Suprapubic skin (tissue), 4 donors: Measurements from ENCODE around the gene LSP1. TPM values are rescaled to one million over a fixed set of nuclear protein-coding genes. Genes with fewer than 3 reads are reported as not detected.

Source experiments
- DNase-seq, 2 donors: peaks; one replicate each; pipeline ENCODE4 v3.0.0-alpha.2; 2019; ENCODE audit warnings: low spot score in 2 of 2
- H3K27ac ChIP-seq: fragments of 200-600 bp; sonication (generic); one replicate; pipeline ENCODE4 v1.5.1; 2019
- H3K27me3 ChIP-seq: fragments of 200-600 bp; sonication (generic); one replicate; pipeline ENCODE4 v1.5.1; 2019
- H3K36me3 ChIP-seq: fragments of 200-600 bp; sonication (generic); one replicate; pipeline ENCODE4 v1.5.1; 2019
- H3K4me1 ChIP-seq: fragments of 200-600 bp; sonication (generic); one replicate; pipeline ENCODE4 v1.5.1; 2019
- H3K4me3 ChIP-seq: fragments of 200-600 bp; sonication (generic); one replicate; pipeline ENCODE4 v1.5.1; 2019; ENCODE audit warnings: mild to moderate bottlenecking
- H3K9me3 ChIP-seq: fragments of 200-600 bp; sonication (generic); one replicate; pipeline ENCODE4 v1.5.1; 2019
- EP300 ChIP-seq: sonication (generic); formaldehyde crosslinking; IDR thresholded peaks from one replicate; pipeline ENCODE4 v1.6.1; 2017; ENCODE audit warnings: antibody characterized with exemption
- POLR2A ChIP-seq, 2 donors: fragments of 450-650 bp; IDR thresholded peaks; one replicate each; pipeline ENCODE4 v1.6.1; 2017; ENCODE audit warnings: antibody characterized with exemption in 2 of 2, mild to moderate bottlenecking in 2 of 2, moderate library complexity in 2 of 2
- POLR2AphosphoS5 ChIP-seq, 3 donors: sonication (generic); formaldehyde crosslinking; IDR thresholded peaks; one replicate each; pipeline ENCODE4 v1.6.1; 2017; ENCODE audit warnings: antibody characterized with exemption in 3 of 3
- WGBS: methylation state at CpG from one replicate; pipeline ENCODE4 v1.1.5; 2018; 5-methylcytosine and 5-hydroxymethylcytosine counted together
- total RNA-seq, 4 donors: library from RNA; depleted of rRNA; stranded (reverse); fragments of >200 nt; gene quantifications; one replicate each; pipeline ENCODE4 v1.1.0, GENCODE V29; 2016
- TF ChIP-seq, protein P1 (sequence below), 2 donors: fragments of 200-600 bp in 1 of 2; fragments of 450-650 bp in 1 of 2; sonication (generic) in 1 of 2; IDR thresholded peaks; one replicate each; pipeline ENCODE4 v1.5.1; 2016 to 2019; ENCODE audit warnings: antibody characterized with exemption in 2 of 2, mild to moderate bottlenecking in 1 of 2, moderate library complexity in 1 of 2

LSP1 gene
- total RNA-seq, 4 donors from 2014 or later, result 70.4 to 134 (median 107) TPM

DNA sequence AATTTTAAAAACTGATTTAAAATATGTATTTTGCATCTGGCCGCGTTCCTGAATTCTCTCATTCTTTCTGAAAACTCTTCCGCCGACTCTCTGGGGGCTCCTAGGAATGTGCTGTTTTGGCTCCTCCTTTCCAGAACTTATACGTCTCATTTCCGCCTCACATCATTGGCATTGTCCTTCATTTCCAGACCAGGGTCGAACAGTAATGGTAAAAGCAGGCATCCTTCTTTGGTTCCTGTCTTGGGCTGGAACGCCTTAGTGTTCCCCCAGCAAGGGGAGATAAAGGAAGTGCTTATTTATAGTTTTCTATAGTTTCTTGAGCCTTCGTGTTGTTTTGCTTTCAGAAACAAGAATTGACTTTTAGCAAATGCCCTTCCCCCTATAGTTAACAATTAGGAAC is 55.7 kb downstream of the LSP1 start:
- Histone ChIP-seq H3K36me3 (no peaks in the 10 kb centered on the region), H3K4me1 (peaks cover 5% of the 10 kb centered on the region), H3K9me3 (no peaks in the 10 kb centered on the region), H3K4me3 (no peak overlapping the region), H3K27ac (no peak overlapping the region), H3K27me3 (no peaks in the 10 kb centered on the region)
- WGBS, result 38% methylated on average over 9 of the region's 9 CpGs
- no peak for DNase-seq
- TF ChIP-seq, protein P1, sequence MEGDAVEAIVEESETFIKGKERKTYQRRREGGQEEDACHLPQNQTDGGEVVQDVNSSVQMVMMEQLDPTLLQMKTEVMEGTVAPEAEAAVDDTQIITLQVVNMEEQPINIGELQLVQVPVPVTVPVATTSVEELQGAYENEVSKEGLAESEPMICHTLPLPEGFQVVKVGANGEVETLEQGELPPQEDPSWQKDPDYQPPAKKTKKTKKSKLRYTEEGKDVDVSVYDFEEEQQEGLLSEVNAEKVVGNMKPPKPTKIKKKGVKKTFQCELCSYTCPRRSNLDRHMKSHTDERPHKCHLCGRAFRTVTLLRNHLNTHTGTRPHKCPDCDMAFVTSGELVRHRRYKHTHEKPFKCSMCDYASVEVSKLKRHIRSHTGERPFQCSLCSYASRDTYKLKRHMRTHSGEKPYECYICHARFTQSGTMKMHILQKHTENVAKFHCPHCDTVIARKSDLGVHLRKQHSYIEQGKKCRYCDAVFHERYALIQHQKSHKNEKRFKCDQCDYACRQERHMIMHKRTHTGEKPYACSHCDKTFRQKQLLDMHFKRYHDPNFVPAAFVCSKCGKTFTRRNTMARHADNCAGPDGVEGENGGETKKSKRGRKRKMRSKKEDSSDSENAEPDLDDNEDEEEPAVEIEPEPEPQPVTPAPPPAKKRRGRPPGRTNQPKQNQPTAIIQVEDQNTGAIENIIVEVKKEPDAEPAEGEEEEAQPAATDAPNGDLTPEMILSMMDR (IDR thresholded peaks at IDR 0.05), result no peak
- TF ChIP-seq EP300 (no peak), POLR2AphosphoS5 (IDR thresholded peaks at IDR 0.05) (no peak), POLR2A (IDR thresholded peaks at IDR 0.05) (no peak)

DNA sequence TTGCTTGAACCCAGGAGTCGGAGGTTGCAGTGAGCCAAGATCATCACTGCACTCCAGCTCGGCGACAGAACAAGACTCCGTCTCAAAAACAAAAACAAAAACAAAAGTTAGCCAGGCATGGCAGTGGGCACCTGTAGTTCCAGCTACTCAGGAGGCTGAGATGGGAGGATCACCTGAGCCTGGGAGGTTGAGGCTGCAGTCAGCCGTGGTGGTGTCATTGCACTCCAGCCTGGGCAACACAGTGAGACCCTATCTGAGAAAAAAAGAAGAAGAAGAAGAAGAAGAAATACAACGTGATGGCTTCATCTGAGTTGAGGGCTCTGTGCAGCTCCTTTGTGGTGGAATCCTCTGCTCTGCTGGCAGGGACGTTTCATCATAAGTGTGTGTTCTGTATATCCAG is 56.6 kb downstream of the LSP1 start:
- Histone ChIP-seq H3K36me3 (no peaks in the 10 kb centered on the region), H3K27ac (no peak overlapping the region), H3K4me1 (peaks cover 5% of the 10 kb centered on the region), H3K4me3 (no peak overlapping the region), H3K9me3 (no peaks in the 10 kb centered on the region), H3K27me3 (no peaks in the 10 kb centered on the region)
- DNase-seq, result no peak
- TF ChIP-seq, protein P1 (IDR thresholded peaks at IDR 0.05), result no peak
- TF ChIP-seq POLR2A (IDR thresholded peaks at IDR 0.05) (no peak), POLR2AphosphoS5 (IDR thresholded peaks at IDR 0.05) (no peak)
- WGBS, result 91% methylated on average over 7 of the region's 7 CpGs

DNA sequence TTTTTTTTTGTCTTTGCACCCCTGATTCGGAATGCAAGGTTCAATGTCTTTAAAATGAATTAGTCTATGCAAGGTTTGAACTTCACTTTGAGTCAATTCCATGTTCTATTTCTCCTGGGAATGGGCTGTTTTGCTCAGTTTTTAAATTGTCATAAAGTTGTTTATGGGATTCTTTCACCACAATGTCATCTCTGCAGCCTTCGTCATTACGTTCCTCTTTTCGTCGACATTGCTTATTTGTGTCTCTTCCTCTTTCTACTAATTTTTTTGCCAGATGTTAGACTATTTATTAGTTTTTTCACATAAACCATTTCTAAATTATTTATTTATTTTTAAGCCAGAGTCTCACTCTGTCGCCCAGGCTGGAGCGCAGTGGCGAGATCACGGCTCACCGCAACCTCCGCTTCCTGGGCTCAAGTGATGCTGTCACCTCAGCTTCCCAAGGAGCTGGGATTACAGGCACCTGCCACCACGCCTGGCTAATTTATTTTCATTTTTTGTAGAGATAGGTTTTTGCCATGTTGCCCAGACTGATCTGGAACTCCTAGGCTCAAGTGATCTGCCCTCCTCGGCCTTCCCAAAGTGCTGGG is 59.5 kb downstream of the LSP1 start:
- no peak for DNase-seq
- Histone ChIP-seq H3K27ac (no peak overlapping the region), H3K4me3 (no peak overlapping the region), H3K27me3 (no peaks in the 10 kb centered on the region), H3K9me3 (no peaks in the 10 kb centered on the region), H3K36me3 (no peaks in the 10 kb centered on the region), H3K4me1 (peaks cover 18% of the 10 kb centered on the region)
- 83% methylated on average over 13 of the region's 13 CpGs for WGBS
- TF ChIP-seq EP300 (no peak), POLR2AphosphoS5 (IDR thresholded peaks at IDR 0.05) (no peak), POLR2A (IDR thresholded peaks at IDR 0.05) (no peak)
- TF ChIP-seq, protein P1 (IDR thresholded peaks at IDR 0.05), result no peak

DNA sequence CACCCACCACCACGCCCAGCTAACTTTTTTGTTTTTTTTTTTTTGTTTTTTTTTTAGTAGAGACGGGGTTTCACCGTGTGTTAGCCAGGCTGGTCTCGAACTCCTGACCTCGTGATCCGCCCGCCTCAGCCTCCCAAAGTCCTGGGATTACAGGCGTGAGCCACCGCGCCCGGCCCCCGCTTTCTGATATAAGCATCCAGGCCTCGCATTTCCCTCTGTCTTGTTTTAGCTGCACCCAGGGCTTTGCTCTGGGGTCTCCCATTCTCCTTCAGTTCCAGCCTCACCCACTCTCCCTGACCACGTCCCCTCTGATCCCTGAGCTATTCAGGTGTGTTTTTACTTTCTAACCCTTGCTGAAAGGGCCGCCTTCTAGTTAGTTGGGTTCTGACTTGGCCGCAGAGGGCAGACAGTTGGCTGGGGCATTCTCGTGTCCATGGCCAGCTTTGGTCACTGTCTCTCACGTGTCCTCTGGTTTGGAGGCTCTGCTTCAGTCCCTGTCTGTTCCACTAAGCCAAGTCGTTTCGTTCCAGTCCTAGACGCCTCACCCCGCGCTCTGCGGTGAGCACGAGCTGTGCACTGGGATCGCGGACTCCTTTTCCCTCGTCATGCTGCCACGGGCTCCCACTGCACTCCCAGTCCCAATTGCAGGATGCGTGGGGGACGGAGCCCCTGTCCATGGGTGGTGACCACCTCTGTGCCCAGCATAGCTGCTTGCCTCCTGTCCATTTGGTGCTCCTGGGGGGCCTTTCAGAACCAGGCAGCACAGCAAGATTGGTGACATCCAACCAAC is 60.6 kb downstream of the LSP1 start:
- WGBS, result 90% methylated on average over 31 of the region's 31 CpGs
- no peak for DNase-seq

DNA sequence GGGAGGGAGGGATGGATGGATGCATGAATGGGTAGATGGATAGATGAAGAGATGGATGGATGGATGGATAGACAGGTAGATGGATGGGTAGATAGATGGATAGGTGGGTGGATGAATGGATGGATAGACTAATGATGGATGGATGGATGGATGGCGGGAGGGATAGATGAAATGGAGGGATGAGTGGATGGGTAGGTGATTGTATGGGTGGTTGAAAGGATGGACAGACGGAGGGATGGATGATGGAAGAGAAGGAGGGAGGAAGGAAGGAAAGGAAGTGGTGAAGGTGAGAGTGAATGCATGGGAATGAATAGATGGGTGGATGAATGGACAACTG is 62.9 kb downstream of the LSP1 start:
- 94% methylated on average over 2 of the region's 2 CpGs for WGBS
- Histone ChIP-seq H3K36me3 (no peaks in the 10 kb centered on the region), H3K4me1 (peaks cover 33% of the 10 kb centered on the region), H3K4me3 (no peak overlapping the region), H3K9me3 (no peaks in the 10 kb centered on the region), H3K27me3 (no peaks in the 10 kb centered on the region), H3K27ac (no peak overlapping the region)
- DNase-seq, result no peak
- TF ChIP-seq, protein P1 (IDR thresholded peaks at IDR 0.05), result no peak
- TF ChIP-seq EP300 (no peak), POLR2A (IDR thresholded peaks at IDR 0.05) (no peak), POLR2AphosphoS5 (IDR thresholded peaks at IDR 0.05) (no peak)

More for the DNA sequence above, 60.6 kb downstream of the LSP1 start:
- Histone ChIP-seq H3K27me3 (no peaks in the 10 kb centered on the region), H3K27ac (no peak overlapping the region), H3K9me3 (no peaks in the 10 kb centered on the region), H3K4me1 (peaks cover 23% of the 10 kb centered on the region), H3K4me3 (no peak overlapping the region), H3K36me3 (no peaks in the 10 kb centered on the region)
- TF ChIP-seq POLR2AphosphoS5 (IDR thresholded peaks at IDR 0.05), result no peak
- TF ChIP-seq, protein P1 (IDR thresholded peaks at IDR 0.05), result no peak
- TF ChIP-seq POLR2A (IDR thresholded peaks at IDR 0.05), result no peak
